Muscle layer of colon (tissue), 2 donors: Measurements from ENCODE around the gene WIPF1.
"Not testable (repeated sequence)": the region's sequence is repeated elsewhere in the genome, so short reads cannot be mapped to it uniquely, and the experiment has no call there.

Source experiments
- H3K27ac ChIP-seq: one replicate; pipeline ENCODE4 v1.7.0; 2013; ENCODE audit warnings: low read depth, mild to moderate bottlenecking, low read length, moderate library complexity
- H3K27me3 ChIP-seq, 2 donors: one replicate each; pipeline ENCODE4 v1.7.0; 2013; ENCODE audit warnings: low read length in 2 of 2, mild to moderate bottlenecking in 2 of 2; ENCODE audit not compliant: insufficient read depth in 2 of 2, control insufficient read depth in 1 of 2
- H3K36me3 ChIP-seq: one replicate; pipeline ENCODE4 v1.7.0; 2013; ENCODE audit warnings: mild to moderate bottlenecking, low read length; ENCODE audit not compliant: insufficient read depth
- H3K4me1 ChIP-seq: one replicate; pipeline ENCODE4 v1.7.0; 2013; ENCODE audit warnings: mild to moderate bottlenecking, low read length; ENCODE audit not compliant: insufficient read depth
- H3K4me3 ChIP-seq, 2 donors: one replicate each; pipeline ENCODE4 v1.7.0; 2013; ENCODE audit warnings: low read length in 2 of 2, low read depth in 1 of 2, mild to moderate bottlenecking in 1 of 2, moderate library complexity in 1 of 2
- H3K9ac ChIP-seq: one replicate; pipeline ENCODE4 v1.7.0; 2013; ENCODE audit warnings: low read length
- H3K9me3 ChIP-seq: one replicate; pipeline ENCODE4 v1.7.0; 2013; ENCODE audit warnings: mild to moderate bottlenecking, low read length
- donor health status: abdominal sarcoma.
- donor health status: Adenocarcinoma of cecum.

WIPF1 gene

GRCh38 chr2:174548646-174549045 is 49.0 kb downstream of the WIPF1 start:
- H3K4me3 ChIP-seq, H3K27ac ChIP-seq, H3K9ac ChIP-seq, H3K4me1 ChIP-seq, H3K9me3 ChIP-seq, H3K27me3 ChIP-seq, H3K36me3 ChIP-seq: not testable (repeated sequence)

GRCh38 chr2:174548021-174548420 is 49.6 kb downstream of the WIPF1 start:
- not testable (repeated sequence) for H3K4me3 ChIP-seq, H3K27ac ChIP-seq, H3K9me3 ChIP-seq, H3K36me3 ChIP-seq, H3K4me1 ChIP-seq, H3K9ac ChIP-seq, H3K27me3 ChIP-seq

- H3K27me3 ChIP-seq = no peaks in the 10 kb centered on the region
- H3K4me3 ChIP-seq = no peak overlapping the region
- no peaks in the 10 kb centered on the region for H3K4me1 ChIP-seq
- H3K9me3 ChIP-seq = no peaks in the 10 kb centered on the region
- no peak overlapping the region for H3K9ac ChIP-seq
- no peaks in the 10 kb centered on the region for H3K36me3 ChIP-seq
- H3K27ac ChIP-seq = no peak overlapping the region
Measured at GRCh38 chr2:174546519-174547506, 50.8 kb downstream of the WIPF1 start.

GRCh38 chr2:174545240-174545639 is 52.4 kb downstream of the WIPF1 start:
- Histone ChIP-seq H3K27ac (no peak overlapping the region), H3K36me3 (no peaks in the 10 kb centered on the region), H3K9ac (no peak overlapping the region), H3K4me3 (no peak overlapping the region), H3K27me3 (no peaks in the 10 kb centered on the region), H3K4me1 (no peaks in the 10 kb centered on the region), H3K9me3 (no peaks in the 10 kb centered on the region)

- Histone ChIP-seq H3K27me3 (no peaks in the 10 kb centered on the region), H3K9ac (no peak overlapping the region), H3K4me1 (no peaks in the 10 kb centered on the region), H3K27ac (no peak overlapping the region), H3K9me3 (no peaks in the 10 kb centered on the region), H3K4me3 (no peak overlapping the region), H3K36me3 (no peaks in the 10 kb centered on the region)
Measured at GRCh38 chr2:174544802-174545201, 52.8 kb downstream of the WIPF1 start.

- H3K27me3 ChIP-seq = no peaks in the 10 kb centered on the region
- H3K9me3 ChIP-seq = no peaks in the 10 kb centered on the region
- no peak overlapping the region for H3K27ac ChIP-seq
Measured at GRCh38 chr2:174544156-174544555, 53.4 kb downstream of the WIPF1 start.

GRCh38 chr2:174540893-174541292 is 56.7 kb downstream of the WIPF1 start:
- Histone ChIP-seq H3K9ac (no peak overlapping the region), H3K9me3 (no peaks in the 10 kb centered on the region), H3K27ac (no peak overlapping the region), H3K4me3 (no peak overlapping the region), H3K36me3 (no peaks in the 10 kb centered on the region), H3K4me1 (no peaks in the 10 kb centered on the region), H3K27me3 (no peaks in the 10 kb centered on the region)

More at GRCh38 chr2:174544156-174544555, 53.4 kb downstream of the WIPF1 start:
- no peaks in the 10 kb centered on the region for H3K36me3 ChIP-seq
- no peak overlapping the region for H3K4me3 ChIP-seq
- no peak overlapping the region for H3K9ac ChIP-seq
- no peaks in the 10 kb centered on the region for H3K4me1 ChIP-seq

- Histone ChIP-seq H3K4me3 (no peak overlapping the region), H3K9me3 (no peaks in the 10 kb centered on the region), H3K4me1 (no peaks in the 10 kb centered on the region), H3K9ac (no peak overlapping the region), H3K27me3 (no peaks in the 10 kb centered on the region), H3K27ac (no peak overlapping the region), H3K36me3 (no peaks in the 10 kb centered on the region)
Measured at GRCh38 chr2:174535757-174536703, 61.6 kb downstream of the WIPF1 start.

- Histone ChIP-seq H3K36me3 (no peaks in the 10 kb centered on the region), H3K27me3 (no peaks in the 10 kb centered on the region), H3K4me1 (no peaks in the 10 kb centered on the region), H3K4me3 (no peak overlapping the region), H3K27ac (no peak overlapping the region), H3K9me3 (no peaks in the 10 kb centered on the region), H3K9ac (no peak overlapping the region)
Measured at GRCh38 chr2:174535083-174535482, 62.5 kb downstream of the WIPF1 start.

GRCh38 chr2:174529916-174530315 is 67.7 kb downstream of the WIPF1 start:
- Histone ChIP-seq H3K27ac (no peak overlapping the region), H3K4me1 (no peaks in the 10 kb centered on the region), H3K36me3 (no peaks in the 10 kb centered on the region), H3K4me3 (no peak overlapping the region), H3K9ac (no peak overlapping the region), H3K27me3 (no peaks in the 10 kb centered on the region), H3K9me3 (no peaks in the 10 kb centered on the region)

- no peak overlapping the region for H3K27ac ChIP-seq
- no peak overlapping the region for H3K4me3 ChIP-seq
- H3K9ac ChIP-seq = no peak overlapping the region
- H3K36me3 ChIP-seq = no peaks in the 10 kb centered on the region
- no peaks in the 10 kb centered on the region for H3K27me3 ChIP-seq
- H3K4me1 ChIP-seq = no peaks in the 10 kb centered on the region
- no peaks in the 10 kb centered on the region for H3K9me3 ChIP-seq
Measured at GRCh38 chr2:174527959-174528358, 69.6 kb downstream of the WIPF1 start.
